Activated CD4-positive, CD25-positive, alpha-beta regulatory T cell treated with anti-CD3 and anti-CD28 coated beads, Interleukin-2, amount 50 U/mL, for 16 hours (primary cell): Measurements from ENCODE around the gene SRPK2.
"Not testable (repeated sequence)": the region's sequence is repeated elsewhere in the genome, so short reads cannot be mapped to it uniquely, and the experiment has no call there.

Experiments
- DNase-seq: peaks from one replicate; pipeline ENCODE4 v3.0.0-alpha.2; 2020; ENCODE audit warnings: low read depth, low spot score

SRPK2 gene

DNA sequence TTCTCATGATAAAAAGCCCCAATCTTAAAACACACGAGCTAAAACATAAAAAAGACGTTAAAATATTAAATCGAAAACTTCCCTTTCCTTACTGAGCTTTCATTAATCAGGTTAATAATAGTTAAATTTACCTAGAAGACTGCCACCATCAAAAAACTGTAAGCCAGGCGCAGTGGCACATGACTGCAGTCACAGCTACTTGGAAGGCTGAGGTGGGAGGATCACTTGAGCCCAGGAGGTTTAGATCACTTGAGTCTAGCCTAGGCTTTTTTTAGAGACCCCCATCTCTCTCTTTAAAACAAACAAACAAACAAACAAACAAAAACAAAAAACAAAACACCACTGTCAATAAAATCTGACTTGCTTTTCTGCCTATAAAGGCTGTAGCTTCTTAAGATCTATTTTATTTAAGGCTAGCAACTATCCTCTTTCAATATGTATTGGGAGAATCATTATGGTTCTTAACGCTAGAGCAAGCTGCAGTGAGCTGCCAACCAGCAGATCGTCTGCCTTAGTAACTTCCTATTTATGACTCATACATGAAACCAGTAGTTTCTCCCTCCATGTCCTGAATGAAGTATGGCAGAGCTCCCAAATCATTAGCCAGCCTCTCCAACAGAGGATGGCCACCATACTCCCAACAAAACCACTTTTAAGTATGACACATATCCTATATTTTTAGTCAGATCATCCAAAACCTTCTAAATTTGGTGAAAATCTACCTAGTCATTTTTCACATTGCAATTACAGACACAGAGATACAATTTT is 163.7 kb downstream of the SRPK2 start:
- no peak for DNase-seq

DNA sequence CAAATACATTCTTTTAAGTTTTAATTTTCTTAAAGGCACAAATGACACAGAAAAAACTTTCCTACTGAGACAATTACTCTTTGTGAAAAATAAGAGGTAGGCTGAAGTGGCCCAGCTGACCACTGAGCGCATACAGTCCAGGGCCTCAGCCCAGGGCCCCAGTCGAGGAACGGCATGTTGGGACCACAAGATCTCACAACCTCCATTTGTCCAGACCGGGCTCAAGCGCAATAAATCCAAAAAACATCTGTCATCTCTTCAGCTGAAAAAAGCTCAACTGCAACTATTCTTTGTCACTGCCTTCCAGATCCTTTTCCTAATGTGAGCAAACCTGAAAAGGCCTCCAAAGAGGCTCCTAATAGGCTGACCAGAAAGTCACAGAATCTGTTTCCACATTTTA is 165.8 kb downstream of the SRPK2 start:
- no peak for DNase-seq

DNA sequence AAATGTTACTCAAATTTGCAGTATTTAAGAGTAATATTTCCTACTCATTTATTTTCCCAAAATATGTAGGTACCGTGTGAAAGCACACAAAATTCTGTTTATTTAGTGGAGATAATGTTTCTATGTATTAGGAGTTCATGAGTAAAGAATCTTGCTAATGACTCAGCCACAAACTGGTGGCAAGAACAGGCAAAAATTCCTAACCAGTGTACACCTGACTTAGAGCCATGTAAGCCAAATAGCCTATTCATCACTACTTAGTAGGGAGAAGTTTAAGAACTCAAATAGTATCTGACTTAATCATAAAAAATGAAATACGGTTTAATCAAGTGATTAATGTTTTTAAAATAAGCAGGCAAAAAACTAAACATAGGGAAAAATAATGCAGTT is 169.0 kb downstream of the SRPK2 start:
- no peak for DNase-seq

DNA sequence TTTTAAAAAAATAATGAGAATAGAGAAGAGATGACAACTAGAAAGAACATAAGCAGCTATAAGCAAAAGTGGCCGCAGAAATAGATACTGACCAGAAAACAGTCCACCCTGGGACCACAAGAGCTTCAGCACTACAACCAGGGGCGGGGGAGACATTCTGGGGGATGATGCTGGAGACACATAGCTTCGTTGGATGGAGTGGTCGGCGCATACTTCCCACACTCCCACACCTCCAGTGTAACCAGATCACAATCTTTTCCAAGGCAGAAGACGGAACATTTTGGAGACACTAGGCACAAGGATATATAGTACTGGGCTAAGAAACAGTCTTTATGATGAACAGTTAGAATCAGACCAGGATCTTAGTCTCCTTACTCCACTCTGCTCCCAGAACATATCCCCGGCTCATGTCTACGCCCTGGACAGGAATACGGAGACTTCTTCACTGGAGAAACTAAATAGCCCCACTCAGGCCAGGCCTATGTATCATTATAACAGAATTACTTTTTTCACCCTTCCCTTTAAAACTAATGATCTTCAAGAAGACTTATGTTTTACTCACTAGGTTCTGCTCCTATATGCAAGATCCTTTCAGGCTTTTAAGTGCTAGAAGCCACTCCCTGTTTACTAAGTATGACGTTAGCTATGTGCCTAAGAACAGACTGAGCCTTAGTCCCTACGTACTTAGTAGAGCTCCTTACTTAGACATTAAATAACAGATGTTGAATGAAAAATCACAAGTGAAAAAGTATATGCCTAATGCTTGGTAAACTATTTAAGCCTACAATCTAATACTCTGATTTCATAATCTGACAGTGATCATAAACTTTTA is 169.6 kb downstream of the SRPK2 start:
- no peak for DNase-seq

DNA sequence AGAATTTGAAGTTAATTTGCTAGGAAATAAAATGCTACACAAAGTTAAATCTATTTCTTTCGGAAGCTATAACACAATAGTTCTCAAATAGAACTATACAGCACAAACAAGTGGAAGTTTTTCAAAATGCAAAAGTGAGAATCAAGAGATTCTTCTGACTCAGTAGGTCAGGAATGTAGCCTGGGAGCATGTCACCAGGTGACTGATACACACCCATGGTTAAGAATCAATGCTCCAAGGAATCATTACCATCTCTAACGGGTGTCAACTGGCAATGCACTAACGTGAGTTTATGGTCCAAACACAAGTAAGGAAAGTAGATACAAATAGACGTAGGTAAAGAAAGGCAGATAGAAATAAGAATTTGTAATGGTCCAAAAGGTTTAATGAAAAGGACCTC is 170.5 kb downstream of the SRPK2 start:
- no peak for DNase-seq

DNA sequence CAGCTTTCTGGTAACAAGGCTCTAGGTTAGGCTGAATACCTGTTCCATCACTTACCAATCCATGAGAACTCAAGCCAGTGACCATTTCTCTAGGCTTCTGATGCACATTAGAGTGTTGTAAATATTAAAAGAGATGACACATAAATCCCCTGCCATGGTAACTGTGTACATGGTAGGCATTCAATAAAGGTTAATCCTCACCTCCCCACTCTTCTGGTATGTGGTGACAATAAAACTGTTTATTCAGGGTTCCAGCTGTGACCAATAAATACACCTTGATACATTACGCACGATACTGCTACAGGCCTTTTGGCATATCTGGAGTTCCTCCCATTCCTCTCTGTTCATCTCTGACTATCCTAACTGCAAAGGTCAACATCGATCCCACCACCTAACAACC is 171.9 kb downstream of the SRPK2 start:
- DNase-seq = no peak

DNA sequence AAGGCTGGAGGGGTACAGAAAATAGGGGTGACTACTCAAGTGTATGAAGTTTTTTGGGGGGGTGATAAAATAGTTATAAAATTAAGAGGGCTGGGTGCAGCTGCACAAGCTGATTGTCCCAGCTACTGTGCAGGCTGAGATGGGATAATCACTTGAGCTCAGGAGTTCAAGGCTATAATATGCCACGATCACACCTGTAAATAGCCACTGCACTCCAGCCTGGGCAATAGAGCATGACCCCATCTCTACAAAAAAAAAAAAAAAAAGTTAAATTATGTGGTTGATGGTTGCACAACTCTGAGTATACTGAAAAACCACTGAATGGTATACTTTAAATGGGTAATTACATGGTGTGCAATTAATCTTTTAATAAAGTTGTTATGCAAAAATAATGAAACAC is 172.9 kb downstream of the SRPK2 start:
- no peak for DNase-seq

DNA sequence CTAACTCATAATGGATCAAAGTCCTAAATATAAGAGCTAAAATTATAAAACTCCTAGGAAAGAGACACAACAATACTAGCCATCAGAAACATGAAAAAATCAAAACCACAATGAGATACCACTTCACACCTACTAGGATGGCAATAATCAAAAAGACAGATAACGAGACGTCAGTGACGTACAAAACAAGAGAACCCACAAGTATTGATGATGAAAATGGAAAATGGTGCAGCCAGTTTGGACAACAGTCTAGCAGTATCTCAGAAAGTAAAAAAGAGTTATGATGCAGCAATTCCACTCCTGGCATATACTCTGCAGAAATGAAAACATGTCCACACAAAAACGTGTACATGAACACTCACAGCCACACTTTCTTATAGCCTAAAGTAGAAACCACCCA is 173.5 kb downstream of the SRPK2 start:
- no peak for DNase-seq

DNA sequence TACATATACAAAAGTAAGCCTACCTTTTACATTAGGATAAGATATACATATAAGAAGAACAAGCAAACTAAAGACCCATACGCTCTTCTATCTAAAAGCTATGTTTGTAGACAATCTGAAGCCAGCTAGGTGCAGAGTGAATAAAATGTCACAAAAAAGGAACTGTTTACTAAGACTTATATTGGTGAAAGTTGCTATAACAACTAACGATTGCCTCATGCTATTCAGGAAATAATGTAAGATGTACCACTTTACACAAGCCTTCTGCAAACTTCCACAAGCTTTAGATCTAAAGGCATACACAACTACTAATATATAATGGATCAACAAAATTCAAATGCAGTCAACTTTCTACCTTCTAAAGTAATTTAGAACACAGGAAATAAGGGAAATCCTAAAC is 175.1 kb downstream of the SRPK2 start:
- DNase-seq = no peak

DNA sequence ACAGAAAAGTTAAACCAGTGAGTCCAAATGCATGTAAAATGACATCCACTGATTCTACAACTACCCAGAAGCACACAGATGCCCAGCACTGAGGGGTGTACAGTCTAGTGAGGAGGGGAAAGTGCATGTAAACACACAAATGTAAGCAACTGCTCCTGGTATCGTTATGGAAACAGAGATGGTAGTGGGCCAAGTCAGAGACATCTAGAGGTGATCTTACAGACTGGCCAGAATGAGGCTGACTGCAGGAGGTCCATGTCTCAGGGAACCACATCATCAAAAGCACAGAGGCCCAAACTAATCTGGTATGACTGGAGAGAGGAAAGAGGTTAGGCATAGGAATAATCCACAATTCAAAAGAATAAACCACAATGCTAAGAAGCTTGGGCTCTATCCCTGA is 176.5 kb downstream of the SRPK2 start:
- no peak for DNase-seq

DNA sequence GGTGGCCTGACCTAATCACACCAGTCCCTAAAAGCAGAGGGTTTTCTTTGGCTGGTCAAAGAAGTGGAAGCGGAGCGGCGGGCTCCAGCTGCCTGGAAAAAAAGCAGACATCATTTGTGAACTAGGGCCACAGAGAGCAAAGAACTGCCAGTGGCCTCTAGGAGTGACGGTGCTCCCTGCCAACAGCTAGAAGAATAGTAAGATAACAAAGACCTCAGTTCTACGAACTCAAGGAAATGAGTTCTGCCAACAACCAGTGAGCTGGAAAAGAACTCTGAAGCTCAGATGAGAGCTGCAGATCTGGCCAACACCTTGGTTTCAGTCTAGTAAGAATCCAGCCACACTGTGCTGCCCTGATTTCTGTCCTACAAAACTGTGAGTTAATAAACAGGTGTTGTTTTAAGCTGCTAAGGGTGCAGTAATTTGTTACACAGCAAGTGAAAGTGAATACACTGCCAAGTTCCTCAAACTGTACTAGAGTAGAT is 178.0 kb downstream of the SRPK2 start:
- DNase-seq = no peak

DNA sequence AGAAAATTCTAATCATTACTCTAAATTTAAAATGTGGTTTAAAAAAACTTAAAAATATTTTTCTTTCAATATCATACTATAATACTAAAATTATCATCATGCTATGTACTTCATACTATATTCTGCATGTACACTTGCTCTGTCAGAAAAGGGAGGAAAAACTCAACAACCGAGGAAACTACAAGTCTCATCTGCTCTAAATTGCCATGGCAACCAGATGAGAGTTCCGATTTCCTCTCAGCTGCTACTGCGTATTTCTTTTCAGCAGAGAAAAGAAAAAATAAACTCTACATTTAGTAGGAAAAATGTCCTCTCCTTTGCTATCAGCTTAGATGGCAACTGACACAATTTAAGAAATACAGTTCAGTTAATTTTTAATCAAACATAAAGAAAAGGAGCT is 178.9 kb downstream of the SRPK2 start:
- no peak for DNase-seq

DNA sequence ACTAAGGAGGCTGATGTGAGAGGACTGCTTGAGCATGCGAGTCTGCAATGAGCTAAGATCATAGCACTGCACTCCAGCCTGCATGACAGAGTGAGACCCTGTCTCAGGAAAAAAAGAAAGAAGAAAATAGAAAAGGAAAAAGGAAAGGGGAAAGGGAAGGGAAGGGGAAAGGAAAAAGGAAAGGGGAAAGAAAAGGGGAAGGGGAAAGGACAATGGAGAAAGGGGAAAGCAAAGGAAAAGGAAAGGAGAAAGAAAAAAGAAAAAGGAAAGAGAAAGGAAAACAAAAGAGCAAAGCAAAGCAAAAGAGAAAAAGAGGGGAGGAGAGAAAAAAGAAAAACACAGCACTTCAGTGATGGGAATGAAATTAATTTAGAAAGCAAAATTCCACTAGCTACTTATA is 179.3 kb downstream of the SRPK2 start:
- no peak for DNase-seq

DNA sequence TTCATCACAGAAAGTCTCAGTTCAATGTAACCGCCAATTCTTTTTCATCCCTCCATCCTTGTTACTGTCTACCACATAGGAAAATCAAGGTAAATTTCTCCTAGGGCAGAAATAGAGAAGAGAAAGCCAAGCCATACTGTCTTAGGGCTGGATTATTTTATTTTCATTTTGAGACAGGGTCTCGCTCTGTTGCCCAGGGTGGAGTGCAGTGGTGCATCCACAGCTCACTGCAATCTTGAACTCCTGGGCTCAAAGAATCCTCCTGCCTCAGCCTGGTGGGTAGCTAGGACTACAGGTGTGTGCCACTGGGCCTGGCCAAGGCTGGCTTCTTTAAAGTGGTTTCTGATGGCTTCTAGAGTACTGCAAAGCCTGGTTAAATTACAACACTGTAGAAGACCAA is 181.7 kb downstream of the SRPK2 start:
- no peak for DNase-seq

DNA sequence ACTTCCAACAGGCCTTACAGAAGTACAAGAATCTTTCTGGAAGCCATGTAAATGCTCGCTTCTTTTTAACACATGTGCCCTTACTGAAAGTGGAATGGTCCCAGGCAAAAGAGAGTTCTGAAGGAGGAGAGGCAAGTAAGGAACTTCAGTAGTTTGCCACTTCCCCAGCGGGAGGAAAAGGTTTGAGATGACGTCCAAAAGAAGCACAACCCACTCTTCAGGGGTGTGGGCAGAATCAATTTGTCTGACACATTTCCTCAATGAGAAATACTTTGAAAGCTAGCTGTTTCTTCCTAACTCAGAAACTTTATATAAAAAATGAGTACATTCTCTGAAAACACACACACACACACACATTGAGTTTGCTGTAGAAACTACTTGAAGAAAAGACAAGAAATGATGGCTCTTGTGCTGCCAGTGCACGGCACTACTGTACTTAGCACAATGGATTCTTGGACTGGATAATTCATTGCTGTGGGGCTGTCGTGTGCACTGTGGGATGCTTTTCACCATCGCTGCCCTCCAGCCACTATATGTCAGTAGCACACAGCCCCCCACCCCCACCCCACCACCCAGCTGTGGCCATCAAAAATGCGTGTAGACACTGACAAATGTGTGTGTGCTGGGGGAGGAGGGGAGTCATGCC is 183.0 kb downstream of the SRPK2 start:
- DNase-seq = peak; percentile 3

DNA sequence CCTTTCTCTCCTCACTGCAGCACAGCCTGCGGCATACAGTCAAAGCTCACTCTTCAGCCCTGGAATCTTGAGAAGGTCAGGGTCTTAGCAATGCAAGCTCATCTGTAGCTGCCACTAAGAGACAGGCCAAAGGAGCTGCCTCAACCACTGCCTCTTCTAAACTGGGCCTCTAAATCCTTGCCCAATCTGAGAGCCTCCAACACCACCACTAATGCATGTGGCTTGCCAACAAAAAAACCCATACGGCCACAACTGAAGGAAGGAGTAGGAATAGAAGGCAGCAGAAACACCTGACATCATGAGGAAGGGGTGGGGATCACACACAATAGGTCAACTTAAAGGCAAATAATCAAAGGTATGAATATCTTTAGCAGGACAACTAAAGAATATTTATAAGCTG is 183.8 kb downstream of the SRPK2 start:
- no peak for DNase-seq

DNA sequence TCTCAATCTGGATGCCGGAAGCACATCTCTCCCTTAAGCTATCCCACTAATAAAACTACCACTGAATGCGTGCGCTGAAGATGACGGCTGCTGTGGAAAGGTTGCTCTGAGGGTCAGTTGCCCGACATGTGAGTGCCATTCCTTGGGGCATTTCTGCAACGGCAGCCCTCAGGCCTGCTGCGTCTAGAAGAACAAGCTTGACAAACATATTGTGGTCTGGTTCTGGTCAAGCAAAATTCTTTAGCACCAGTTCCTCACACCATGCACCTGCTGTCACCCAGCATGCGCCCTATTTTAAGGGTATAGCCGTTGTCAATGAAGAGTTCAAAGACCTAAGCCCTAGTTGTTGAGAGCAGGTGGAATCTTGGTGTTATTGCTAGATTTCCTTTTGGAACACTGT is 184.2 kb downstream of the SRPK2 start:
- no peak for DNase-seq

DNA sequence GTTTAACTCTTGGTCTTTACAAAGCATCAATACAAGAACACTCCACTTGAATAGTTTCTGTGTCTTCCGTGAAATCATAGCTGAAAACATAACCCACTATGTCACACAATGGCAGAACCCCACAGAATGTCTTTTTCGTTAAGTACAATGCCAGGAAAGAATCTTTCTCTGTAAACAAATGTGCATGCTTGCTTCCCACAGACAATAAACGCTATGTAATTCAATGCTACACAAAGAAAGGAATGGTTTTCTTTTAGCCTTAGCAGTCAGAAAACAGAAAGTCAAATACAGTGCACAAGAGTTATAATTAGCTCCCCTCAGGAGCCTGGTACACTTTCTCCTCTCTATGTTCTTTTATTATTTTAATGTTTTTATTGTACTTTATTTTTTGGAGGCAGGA is 186.1 kb downstream of the SRPK2 start:
- no peak for DNase-seq

DNA sequence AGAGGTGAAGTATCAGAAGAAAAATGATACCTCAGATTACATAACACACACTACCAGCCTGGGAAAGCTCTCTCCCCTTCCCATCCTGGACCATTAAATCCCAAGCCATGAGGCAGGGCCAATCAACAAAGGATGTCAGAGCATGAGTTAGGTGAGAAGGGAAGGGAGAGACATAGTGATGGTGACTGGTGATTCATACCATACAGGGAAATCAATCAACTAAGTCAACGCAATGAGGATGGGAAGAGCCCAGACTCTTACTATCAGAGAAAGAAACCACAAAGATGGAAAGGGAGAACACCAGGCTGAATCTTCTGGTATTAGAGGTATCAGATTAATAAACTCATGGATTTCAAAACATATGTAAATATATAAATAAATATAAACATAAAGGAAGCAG is 189.3 kb downstream of the SRPK2 start:
- DNase-seq = no peak

DNA sequence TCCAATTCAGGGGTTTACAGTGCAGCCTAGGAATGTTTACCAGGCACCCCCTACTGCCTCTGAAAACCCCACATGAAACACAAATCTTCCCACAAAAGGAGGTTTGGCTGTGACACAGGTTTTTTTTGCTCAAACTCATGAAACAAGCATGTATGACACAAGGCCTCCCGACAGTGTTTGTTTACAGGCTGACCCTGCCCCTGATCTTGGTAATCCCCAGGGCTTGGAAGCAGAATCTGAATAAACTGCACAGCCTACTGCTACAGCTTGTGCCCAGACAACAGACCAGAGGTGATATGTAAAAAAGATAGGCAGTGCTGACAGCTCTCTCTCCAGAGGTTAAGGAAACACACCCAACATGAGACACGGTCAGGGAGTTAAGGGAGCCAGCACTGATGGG is 190.5 kb downstream of the SRPK2 start:
- no peak for DNase-seq

DNA sequence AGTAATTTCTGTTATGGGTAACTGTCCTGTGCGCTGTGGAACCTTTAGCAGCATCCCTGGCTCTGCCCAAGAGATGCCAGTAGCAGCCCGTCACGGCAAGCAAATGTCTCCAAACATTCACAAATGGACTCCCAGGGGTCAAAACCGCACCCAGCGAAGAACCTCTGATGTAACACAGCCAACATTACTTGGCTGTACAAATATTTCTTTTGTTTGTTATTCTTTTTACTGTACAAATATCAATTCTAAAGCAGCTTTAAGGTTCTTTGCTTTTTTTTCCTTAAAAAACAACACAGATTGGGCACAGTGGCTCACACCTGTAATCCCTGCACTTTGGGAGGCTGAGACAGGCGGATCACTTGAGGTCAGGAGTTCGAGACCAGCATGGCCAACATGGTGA is 192.2 kb downstream of the SRPK2 start:
- no peak for DNase-seq

DNA sequence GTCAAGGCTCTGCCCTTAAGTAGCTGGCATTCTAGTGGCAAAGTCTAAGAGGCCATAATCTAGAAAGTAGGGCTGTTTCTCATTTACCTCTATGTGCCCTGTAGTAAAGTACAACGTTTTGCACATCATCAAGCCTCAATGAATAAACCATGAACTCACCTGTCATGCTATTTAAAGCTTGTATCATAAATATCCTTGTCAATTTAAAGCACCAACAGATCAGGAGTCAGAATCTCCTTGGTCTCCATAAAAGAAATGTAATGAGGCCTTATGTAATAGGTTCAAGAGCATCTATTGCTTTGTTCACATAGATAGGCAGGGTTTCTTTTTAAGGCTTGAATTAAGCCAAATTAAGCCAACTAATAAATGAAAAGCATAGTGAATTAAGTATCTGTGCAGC is 192.8 kb downstream of the SRPK2 start:
- DNase-seq = no peak

DNA sequence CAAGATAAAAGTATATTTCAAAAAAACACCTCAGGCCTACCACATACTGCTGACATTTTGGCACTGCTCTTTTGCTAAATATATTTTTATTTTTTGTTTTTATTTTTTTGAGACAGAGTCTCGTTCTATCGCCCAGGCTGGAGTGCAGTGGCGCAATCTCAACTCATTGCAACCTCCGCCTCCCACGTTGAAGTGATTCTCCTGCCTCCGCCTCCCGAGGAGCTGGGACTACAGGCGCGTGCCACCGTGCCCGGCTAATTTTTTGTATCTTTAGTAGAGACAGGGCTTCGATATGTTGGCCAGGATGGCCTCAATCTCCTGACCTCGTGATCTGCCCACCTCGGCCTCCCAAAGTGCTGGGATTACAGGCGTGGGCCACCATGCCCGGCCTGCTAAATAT is 193.8 kb downstream of the SRPK2 start:
- DNase-seq = not testable (repeated sequence)
